GM12878 (cell line): Measurements from ENCODE around the gene HSD17B12. TPM values are rescaled to one million over a fixed set of nuclear protein-coding genes. Genes with fewer than 3 reads are reported as not detected.

Experiments
- ATAC-seq: fragments of 200-7000 bp; cut with Tn5 transposase; 3 replicates; pipeline ENCODE4 v1.9.1; 2020; ENCODE audit warnings: mild to moderate bottlenecking, moderate library complexity
- BruUV-seq: library from RNA; stranded (reverse); fragments of 400-500 nt; replicated peaks from 2 replicates; lab custom pipeline; 2021; lab: Mats Ljungman, UMichigan
- CTCF ChIA-PET: fragments of 300-600 bp; sonication (Branson Sonifier 250); formaldehyde crosslinking; extraction: SDS; loops from one replicate; lab custom pipeline; 2021; ENCODE audit warnings: inconsistent platforms; lab: Yijun Ruan, JAX
- POLR2A ChIA-PET: fragments of 350-600 bp; formaldehyde crosslinking; extraction: SDS; loops from one replicate; lab custom pipeline; 2021; ENCODE audit warnings: inconsistent platforms; lab: Charles Lee
- RAD21 ChIA-PET: fragments of 300-600 bp; sonication (Branson Sonifier 250); formaldehyde crosslinking; loops from one replicate; lab custom pipeline; 2023; ENCODE audit warnings: antibody characterized with exemption; ENCODE audit not compliant: unreplicated experiment; lab: Charles Lee
- SMC1A ChIA-PET: fragments of 300-600 bp; sonication (Branson Sonifier 250); formaldehyde crosslinking; loops from one replicate; lab custom pipeline; 2023; ENCODE audit not compliant: unreplicated experiment, uncharacterized antibody; lab: Charles Lee
- DNase-seq: peaks from one replicate; pipeline ENCODE4 v3.0.0-alpha.2; 2011; ENCODE audit warnings: low read depth, low spot score
- FAIRE-seq: peaks from 3 replicates; lab custom pipeline; 2011; peaks lifted over from hg19 to GRCh38; lab: Jason Lieb, UNC
- H2AFZ ChIP-seq: 2 replicates; pipeline ENCODE4 v1.6.0; 2011; ENCODE audit warnings: low read depth, low read length, control low read depth; ENCODE audit not compliant: control insufficient read depth
- H3K27ac ChIP-seq: 2 replicates; pipeline ENCODE4 v1.5.1; 2011; ENCODE audit warnings: control low read depth; ENCODE audit not compliant: control insufficient read depth, insufficient read depth
- H3K27me3 ChIP-seq, 2 experiments: replicated peaks in 1 of 2; 2 replicates each; pipeline versions ENCODE4 v1.6.0 to v1.6.1; 2011; ENCODE audit warnings: low read length in 1 of 2; ENCODE audit not compliant: control insufficient read depth in 2 of 2, insufficient read depth in 2 of 2
- H3K36me3 ChIP-seq, 2 experiments: 2 replicates each; pipeline ENCODE4 v1.5.1; 2011; ENCODE audit warnings: low read length in 1 of 2; ENCODE audit not compliant: control insufficient read depth in 2 of 2, insufficient read depth in 2 of 2
- H3K4me1 ChIP-seq: 2 replicates; pipeline ENCODE4 v1.6.1; 2011; ENCODE audit warnings: mild to moderate bottlenecking, low read length, moderate library complexity, mixed read lengths; ENCODE audit not compliant: control insufficient read depth, insufficient read depth
- H3K4me2 ChIP-seq: 2 replicates; pipeline ENCODE4 v1.6.0; 2011; ENCODE audit warnings: control low read depth; ENCODE audit not compliant: control insufficient read depth, insufficient read depth
- H3K4me3 ChIP-seq: fragments of 200-600 bp; sonication (generic); 2 replicates; pipeline ENCODE4 v1.5.1; 2016
- H3K79me2 ChIP-seq: 2 replicates; pipeline ENCODE4 v1.6.0; 2011; ENCODE audit warnings: low read length; ENCODE audit not compliant: control insufficient read depth, insufficient read depth
- H3K9ac ChIP-seq: 2 replicates; pipeline ENCODE4 v1.8.0; 2011; ENCODE audit warnings: low read length, control low read depth, mixed read lengths; ENCODE audit not compliant: control insufficient read depth, insufficient read depth
- H3K9me3 ChIP-seq: replicated peaks from 3 replicates; pipeline ENCODE4 v1.5.1; 2011; ENCODE audit warnings: mild to moderate bottlenecking, low read length; ENCODE audit not compliant: control insufficient read depth, insufficient read depth
- H4K20me1 ChIP-seq: 2 replicates; pipeline ENCODE4 v1.6.0; 2011; ENCODE audit not compliant: control insufficient read depth, insufficient read depth
- JUND ChIP-seq: IDR thresholded peaks from 2 replicates; pipeline ENCODE4 v1.6.1; 2012; ENCODE audit warnings: low read depth, mild to moderate bottlenecking, low read length, improper control_type of control experiment, moderate library complexity
- NR2F1 ChIP-seq: fragments of 450-650 bp; conservative IDR thresholded peaks from 2 replicates; pipeline ENCODE4 v1.6.1; 2017; ENCODE audit warnings: mild to moderate bottlenecking
- PKNOX1 ChIP-seq: fragments of 450-650 bp; IDR thresholded peaks from 2 replicates; pipeline ENCODE4 v1.6.1; 2016; ENCODE audit warnings: mild to moderate bottlenecking
- RAD51 ChIP-seq: fragments of 450-650 bp; IDR thresholded peaks from 2 replicates; pipeline ENCODE4 v1.6.1; 2016; ENCODE audit warnings: moderate library complexity, mild to moderate bottlenecking, inconsistent platforms
- SMC3 ChIP-seq: IDR thresholded peaks from 2 replicates; pipeline ENCODE4 v1.6.1; 2011; ENCODE audit warnings: low read length, improper control_type of control experiment, borderline replicate concordance
- SP1 ChIP-seq: IDR thresholded peaks from one replicate; pipeline ENCODE4 v1.6.1; 2011; ENCODE audit warnings: low read depth, low read length
- STAT1 ChIP-seq: fragments of 450-650 bp; conservative IDR thresholded peaks from 2 replicates; pipeline ENCODE4 v1.6.1; 2014; ENCODE audit warnings: antibody characterized with exemption, mild to moderate bottlenecking
- SUZ12 ChIP-seq: fragments of 200-600 bp; sonication (generic); IDR thresholded peaks from one replicate; pipeline ENCODE4 v1.6.1; 2018; ENCODE audit warnings: antibody characterized with exemption, mild to moderate bottlenecking; ENCODE audit not compliant: unreplicated experiment
- WGBS: methylation state at CpG from one replicate; pipeline ENCODE4 v1.1.6; 2016; ENCODE audit warnings: low lambda C conversion rate; ENCODE audit not compliant: insufficient replicate concordance, insufficient coverage; ENCODE audit errors: missing lambda C conversion rate; 5-methylcytosine and 5-hydroxymethylcytosine counted together
- in situ Hi-C: fragments of 300-500 bp; cut with MboI; formaldehyde crosslinking; loops from 9 replicates; pipeline ENCODE4 v1.14.3; 2018; ENCODE audit warnings: mixed read lengths
- intact Hi-C: fragments of 100-400 bp; cut with micrococcal nuclease; formaldehyde crosslinking; loops from one replicate; pipeline ENCODE4 v1.14.2; 2022; ENCODE audit not compliant: unreplicated experiment
- polyA plus RNA-seq, 11 experiments: library from polyadenylated mRNA; depleted of rRNA in 4 of 11; unstranded in 6 of 11; stranded (reverse) in 5 of 11; fragments of >200 nt; fragmentation: Nextera tagmentation in 4 of 11; fragmentation: Illumina TruSeq in 1 of 11; extraction: Ambion mirVana in 4 of 11; extraction: Trizol in 1 of 11; gene quantifications; 1 replicate in 1 of 11; 2 replicates in 10 of 11; pipeline versions ENCODE4 v1.2.1 to v1.2.3, GENCODE V29; 2011 to 2016; ENCODE audit warnings: inconsistent platforms in 2 of 11, missing spikeins in 2 of 11, low read depth in 1 of 11
- total RNA-seq, 4 experiments: library from RNA; depleted of rRNA in 3 of 4; stranded (reverse); fragments of >200 nt in 3 of 4; fragmentation: Illumina TruSeq in 1 of 4; extraction: Trizol in 1 of 4; gene quantifications; 2 replicates each; pipeline versions ENCODE4 v1.2.1 to v1.2.3, GENCODE V29; 2013 to 2021

HSD17B12 gene
- total and polyA plus RNA-seq, 10 of the 15 experiments (the other 5 are each of a cell fraction or from before 2014, with no cell fraction given) = 23.6 to 88.0 (median 64.7) TPM

- no peak for TF ChIP-seq SP1
- peak; percentile 66 for TF ChIP-seq PKNOX1
- TF ChIP-seq STAT1 = no peak
- TF ChIP-seq, all 136 proteins: peak for 4
Measured at GRCh38 chr11:43819926-43820325, 139.4 kb downstream of the HSD17B12 start (continued).

- no peaks in the 10 kb centered on the region for H3K27me3 ChIP-seq
- H3K9ac ChIP-seq = no peak overlapping the region
- H3K4me3 ChIP-seq = no peak overlapping the region
- no peak for FAIRE-seq
- no peak for ATAC-seq
- H3K27ac ChIP-seq = no peak overlapping the region
- H3K79me2 ChIP-seq = no peaks in the 10 kb centered on the region
- no peak for TF ChIP-seq JUND
- TF ChIP-seq RAD51 = no peak
- TF ChIP-seq SUZ12 = no peak
- no peak for TF ChIP-seq SP1
- TF ChIP-seq NR2F1 = no peak
- no peak for TF ChIP-seq SMC3
- no TSS peak for BruUV-seq
- no peak overlapping the region for H2AFZ ChIP-seq
- ChIA-PET POLR2A (no interaction called here), RAD21 (no interaction called here), CTCF (interaction anchor here (4.4 kb wide), 1 partner anchor 28 kb away, joined by 45 read pairs; no protein-coding TSS in a partner anchor), SMC1A (no interaction called here)
- no peak for DNase-seq
- no peak overlapping the region for H3K4me2 ChIP-seq
- H4K20me1 ChIP-seq = no peaks in the 10 kb centered on the region
- peaks cover 0 to 8% of the 10 kb centered on the region in 2 experiments; a peak in 2 of 4 replicates for H3K36me3 ChIP-seq
- intact Hi-C loops = no loop called here
- in situ Hi-C loops = no loop called here
- H3K4me1 ChIP-seq = no peaks in the 10 kb centered on the region
- 97% methylated on average over 6 of the region's 6 CpGs for WGBS
- peaks cover 2% of the 10 kb centered on the region; the same call in 2 of the 3 replicates for H3K9me3 ChIP-seq
Measured at GRCh38 chr11:43823316-43823715, 142.8 kb downstream of the HSD17B12 start.
